Muscle of leg (tissue), 11 donors: ENCODE results near the gene ADD2. TPM values are rescaled to one million over a fixed set of nuclear protein-coding genes. Genes with fewer than 3 reads are reported as not detected.
"Not testable (repeated sequence)": the region's sequence is repeated elsewhere in the genome, so short reads cannot be mapped to it uniquely, and the experiment has no call there.

ENCODE experiments used
- DNase-seq: peaks from one replicate; pipeline ENCODE4 v3.0.0; 2013
- H3K27ac ChIP-seq: one replicate; pipeline ENCODE4 v1.5.1; 2013; ENCODE audit warnings: mild to moderate bottlenecking, low read length, control low read depth
- H3K27me3 ChIP-seq: one replicate; pipeline ENCODE4 v1.6.1; 2013; ENCODE audit warnings: low read length; ENCODE audit not compliant: control insufficient read depth, insufficient read depth
- H3K36me3 ChIP-seq: one replicate; pipeline ENCODE4 v1.6.1; 2013; ENCODE audit warnings: low read length; ENCODE audit not compliant: control insufficient read depth, insufficient read depth
- H3K4me1 ChIP-seq: one replicate; pipeline ENCODE4 v1.6.1; 2013; ENCODE audit warnings: low read length; ENCODE audit not compliant: control insufficient read depth, insufficient read depth
- H3K4me3 ChIP-seq: one replicate; pipeline ENCODE4 v1.5.1; 2013; ENCODE audit warnings: low read length, control low read depth
- H3K9me3 ChIP-seq: replicated peaks from 2 replicates; pipeline ENCODE4 v1.6.1; 2013; ENCODE audit warnings: low read depth, low read length; ENCODE audit not compliant: control insufficient read depth
- WGBS: methylation state at CpG from one replicate; pipeline ENCODE4 v1.1.5; 2013; ENCODE audit warnings: missing lambda C conversion rate; ENCODE audit not compliant: insufficient coverage; 5-methylcytosine and 5-hydroxymethylcytosine counted together
- polyA plus RNA-seq, 8 donors: library from polyadenylated mRNA; unstranded; fragments of 120-200 nt; gene quantifications; one replicate each; pipeline versions ENCODE4 v1.2.1 to v1.2.3, GENCODE V29; 2013; ENCODE audit warnings: inconsistent platforms in 1 of 8, low replicate concordance in 1 of 8; ENCODE audit not compliant: insufficient read length in 8 of 8, insufficient read depth in 1 of 8
- total RNA-seq: library from RNA; stranded (reverse); fragments of 120-200 nt; gene quantifications from one replicate; pipeline ENCODE4 v1.2.4, GENCODE V29; 2013

Gene ADD2
- total and polyA plus RNA-seq, 9 donors = 0.98 to 4.2 (median 2.4) TPM

GRCh38 chr2:70627211-70627898, 140.6 kb downstream of the ADD2 start:
- Histone ChIP-seq H3K4me3 (no peak overlapping the region), H3K9me3 (no peaks in the 10 kb centered on the region), H3K36me3 (no peaks in the 10 kb centered on the region), H3K27ac (peak overlapping the region; percentile 13), H3K4me1 (peaks cover 9% of the 10 kb centered on the region), H3K27me3 (no peaks in the 10 kb centered on the region)
- WGBS = no CpG with 5 or more reads among the region's 2 CpGs
- peak; percentile 83 for DNase-seq

GRCh38 chr2:70626254-70626990, 141.6 kb downstream of the ADD2 start:
- no peaks in the 10 kb centered on the region for H3K27me3 ChIP-seq
- peaks cover 9% of the 10 kb centered on the region for H3K4me1 ChIP-seq
- no peaks in the 10 kb centered on the region for H3K9me3 ChIP-seq
- no peak for DNase-seq
- 42% methylated on average over 7 of the region's 13 CpGs for WGBS
- H3K27ac ChIP-seq = peak overlapping the region; percentile 13
- no peaks in the 10 kb centered on the region for H3K36me3 ChIP-seq
- H3K4me3 ChIP-seq = no peak overlapping the region

GRCh38 chr2:70621536-70621935, 146.5 kb downstream of the ADD2 start:
- H3K27ac ChIP-seq, H3K4me1 ChIP-seq, H3K36me3 ChIP-seq, H3K9me3 ChIP-seq, H3K27me3 ChIP-seq, DNase-seq, H3K4me3 ChIP-seq: not testable (repeated sequence)
- WGBS = 90% methylated on average over 6 of the region's 6 CpGs

- no peak for DNase-seq
- H3K4me3 ChIP-seq = no peak overlapping the region
- H3K27me3 ChIP-seq = peaks cover 2% of the 10 kb centered on the region
- H3K36me3 ChIP-seq = no peaks in the 10 kb centered on the region
- 83% methylated on average over 5 of the region's 6 CpGs for WGBS
- no peak overlapping the region for H3K27ac ChIP-seq
- no peaks in the 10 kb centered on the region for H3K9me3 ChIP-seq
- no peaks in the 10 kb centered on the region for H3K4me1 ChIP-seq
Measured at GRCh38 chr2:70620020-70620419, 148.0 kb downstream of the ADD2 start.

- H3K36me3 ChIP-seq = no peaks in the 10 kb centered on the region
- H3K27ac ChIP-seq = no peak overlapping the region
- H3K4me3 ChIP-seq = no peak overlapping the region
- H3K9me3 ChIP-seq = no peaks in the 10 kb centered on the region
- no peaks in the 10 kb centered on the region for H3K4me1 ChIP-seq
- WGBS = 57% methylated on average over 3 of the region's 3 CpGs
- H3K27me3 ChIP-seq = peaks cover 2% of the 10 kb centered on the region
- DNase-seq = no peak
Measured at GRCh38 chr2:70619167-70619566, 148.8 kb downstream of the ADD2 start.

GRCh38 chr2:70616168-70616694, 151.8 kb downstream of the ADD2 start:
- 66% methylated on average over 4 of the region's 6 CpGs for WGBS
- DNase-seq = no peak

GRCh38 chr2:70615222-70615621, 152.8 kb downstream of the ADD2 start:
- Histone ChIP-seq H3K36me3 (no peaks in the 10 kb centered on the region), H3K4me1 (no peaks in the 10 kb centered on the region), H3K27ac (no peak overlapping the region), H3K4me3 (no peak overlapping the region), H3K9me3 (no peaks in the 10 kb centered on the region), H3K27me3 (peaks cover 2% of the 10 kb centered on the region)
- DNase-seq = no peak
- 63% methylated on average over 2 of the region's 2 CpGs for WGBS

More at GRCh38 chr2:70616168-70616694, 151.8 kb downstream of the ADD2 start:
- no peaks in the 10 kb centered on the region for H3K9me3 ChIP-seq
- H3K36me3 ChIP-seq = no peaks in the 10 kb centered on the region
- H3K27ac ChIP-seq = no peak overlapping the region
- H3K27me3 ChIP-seq = peaks cover 2% of the 10 kb centered on the region
- H3K4me1 ChIP-seq = no peaks in the 10 kb centered on the region
- no peak overlapping the region for H3K4me3 ChIP-seq

- no peak overlapping the region for H3K4me3 ChIP-seq
- no peak overlapping the region for H3K27ac ChIP-seq
- H3K9me3 ChIP-seq = no peaks in the 10 kb centered on the region
- peaks cover 3% of the 10 kb centered on the region for H3K27me3 ChIP-seq
- H3K36me3 ChIP-seq = no peaks in the 10 kb centered on the region
- WGBS = 60% methylated on average over 4 of the region's 7 CpGs
- no peaks in the 10 kb centered on the region for H3K4me1 ChIP-seq
- DNase-seq = no peak
Measured at GRCh38 chr2:70613521-70613920, 154.5 kb downstream of the ADD2 start.

- Histone ChIP-seq H3K27me3 (peaks cover 3% of the 10 kb centered on the region), H3K4me1 (no peaks in the 10 kb centered on the region), H3K4me3 (no peak overlapping the region), H3K36me3 (no peaks in the 10 kb centered on the region), H3K27ac (no peak overlapping the region), H3K9me3 (no peaks in the 10 kb centered on the region)
- WGBS = no CpG with 5 or more reads among the region's 3 CpGs
- no peak for DNase-seq
Measured at GRCh38 chr2:70612574-70612973, 155.4 kb downstream of the ADD2 start.

GRCh38 chr2:70608373-70608772, 159.6 kb downstream of the ADD2 start:
- DNase-seq = no peak
- H3K9me3 ChIP-seq = no peaks in the 10 kb centered on the region
- no peaks in the 10 kb centered on the region for H3K36me3 ChIP-seq
- WGBS = 77% methylated on average over 3 of the region's 6 CpGs
- H3K4me3 ChIP-seq = no peak overlapping the region
- peaks cover 3% of the 10 kb centered on the region for H3K27me3 ChIP-seq
- no peak overlapping the region for H3K27ac ChIP-seq
- H3K4me1 ChIP-seq = no peaks in the 10 kb centered on the region
